HepG2 (cell line): ENCODE results near the gene NCBP3. TPM values are rescaled to one million over a fixed set of nuclear protein-coding genes. Genes with fewer than 3 reads are reported as not detected.
A peak's percentile ranks its signal among the peaks of the same experiment; 100 is the strongest.

ENCODE experiments used
- ATAC-seq: fragments of 200-7000 bp; cut with Tn5 transposase; 3 replicates; pipeline ENCODE4 v1.9.1; 2020; ENCODE audit warnings: mild to moderate bottlenecking, moderate library complexity
- BruUV-seq: library from RNA; stranded (reverse); fragments of 400-500 nt; replicated peaks from 2 replicates; lab custom pipeline; 2021; lab: Mats Ljungman, UMichigan
- CTCF ChIA-PET: fragments of 300-600 bp; formaldehyde crosslinking; extraction: SDS; loops from one replicate; lab custom pipeline; 2021; ENCODE audit warnings: low total read pairs, inconsistent platforms, low intra/inter-chr PET ratio; lab: Yijun Ruan, JAX
- POLR2A ChIA-PET: fragments of 350-600 bp; sonication (Branson Sonifier 250); formaldehyde crosslinking; loops from one replicate; lab custom pipeline; 2020; ENCODE audit warnings: antibody characterized with exemption, inconsistent platforms; lab: Yijun Ruan, JAX
- DNase-seq: peaks from one replicate; pipeline ENCODE4 v3.0.0-alpha.2; 2015; ENCODE audit warnings: low spot score
- FAIRE-seq: peaks from 3 replicates; lab custom pipeline; 2011; peaks lifted over from hg19 to GRCh38; lab: Jason Lieb, UNC
- H2AFZ ChIP-seq: one replicate; pipeline ENCODE4 v1.6.1; 2011; ENCODE audit warnings: low read length, inconsistent platforms
- H3K27ac ChIP-seq: fragments of 300-600 bp; 3 replicates; pipeline ENCODE4 v1.8.0; 2011; ENCODE audit warnings: mixed run types, mild to moderate bottlenecking, mixed read lengths, low read length, inconsistent platforms; ENCODE audit not compliant: insufficient read depth; ENCODE audit errors: extremely low read length
- H3K27me3 ChIP-seq, 2 experiments: fragments of 200-600 bp in 1 of 2; 2 replicates in 1 of 2; 3 replicates in 1 of 2; pipeline versions ENCODE4 v1.6.0 to v1.8.0; 2011; ENCODE audit warnings: low read length in 2 of 2, mild to moderate bottlenecking in 2 of 2, moderate library complexity in 2 of 2, inconsistent platforms in 1 of 2; ENCODE audit not compliant: insufficient read depth in 2 of 2, control insufficient read depth in 1 of 2
- H3K36me3 ChIP-seq, 2 experiments: fragments of 200-600 bp in 1 of 2; replicated peaks in 1 of 2; 2 replicates in 1 of 2; 3 replicates in 1 of 2; pipeline versions ENCODE4 v1.5.1 to v1.8.0; 2011; ENCODE audit warnings: low read length in 2 of 2, inconsistent platforms in 1 of 2; ENCODE audit not compliant: insufficient read depth in 2 of 2, control insufficient read depth in 1 of 2
- H3K4me1 ChIP-seq: 2 replicates; pipeline ENCODE4 v1.5.1; 2012; ENCODE audit warnings: low read length, inconsistent platforms; ENCODE audit not compliant: insufficient read depth
- H3K4me2 ChIP-seq: 2 replicates; pipeline ENCODE4 v1.6.0; 2011; ENCODE audit warnings: low read depth, low read length, inconsistent platforms
- H3K4me3 ChIP-seq, 3 experiments: fragments of 200-600 bp in 1 of 3; sonication (generic), shearing (Covaris generic) in 1 of 3; replicated peaks in 1 of 3; 2 replicates each; pipeline ENCODE4 v1.5.1; 2011 to 2016; ENCODE audit warnings: low read length in 3 of 3, inconsistent platforms in 2 of 3, low read depth in 2 of 3, mild to moderate bottlenecking in 2 of 3, control low read depth in 1 of 3, mixed read lengths in 1 of 3; ENCODE audit not compliant: insufficient read depth in 1 of 3
- H3K79me2 ChIP-seq: one replicate; pipeline ENCODE4 v1.6.1; 2011; ENCODE audit warnings: low read length, inconsistent platforms; ENCODE audit not compliant: insufficient read depth
- H3K9ac ChIP-seq: 2 replicates; pipeline ENCODE4 v1.6.0; 2011; ENCODE audit warnings: mild to moderate bottlenecking, low read depth, low read length, inconsistent platforms; ENCODE audit not compliant: insufficient read depth
- H3K9me3 ChIP-seq: 2 replicates; pipeline ENCODE4 v1.5.1; 2012; ENCODE audit warnings: mild to moderate bottlenecking, low read length
- H4K20me1 ChIP-seq: 2 replicates; pipeline ENCODE4 v1.6.0; 2011; ENCODE audit warnings: inconsistent platforms, mild to moderate bottlenecking, low read length, moderate library complexity; ENCODE audit not compliant: insufficient read depth
- ARID4A ChIP-seq: sonication (generic); formaldehyde crosslinking; IDR thresholded peaks from 2 replicates; pipeline ENCODE4 v1.5.0; 2020; ENCODE audit warnings: mild to moderate bottlenecking, missing genetic modification reagents, borderline replicate concordance
- E2F2 ChIP-seq: sonication (generic); formaldehyde crosslinking; IDR thresholded peaks from 2 replicates; pipeline ENCODE4 v1.4.0; 2020; ENCODE audit warnings: missing genetic modification reagents, borderline replicate concordance
- ZNF101 ChIP-seq: sonication (generic); formaldehyde crosslinking; IDR thresholded peaks from 2 replicates; pipeline ENCODE4 v1.4.0; 2020; ENCODE audit warnings: mild to moderate bottlenecking, low read depth, missing genetic modification reagents, borderline replicate concordance
- ZNF136 ChIP-seq: sonication (generic); formaldehyde crosslinking; IDR thresholded peaks from 2 replicates; pipeline ENCODE4 v1.8.1; 2022; ENCODE audit warnings: low read depth, mild to moderate bottlenecking, moderate library complexity, missing genetic modification reagents
- ZNF510 ChIP-seq: sonication (generic); formaldehyde crosslinking; IDR thresholded peaks from 2 replicates; pipeline ENCODE4 v1.4.0; 2020; ENCODE audit warnings: low read depth, mild to moderate bottlenecking, missing genetic modification reagents
- WGBS: methylation state at CpG from one replicate; pipeline ENCODE4 v1.1.6; 2017; ENCODE audit warnings: low lambda C conversion rate; 5-methylcytosine and 5-hydroxymethylcytosine counted together
- in situ Hi-C: cut with HindIII; loops from 2 replicates; pipeline ENCODE4 v1.10.0; 2017; ENCODE audit warnings: low pct_unique_long_range_greater_than_20kb; ENCODE audit not compliant: extremely low pct_ligation_motif_present
- intact Hi-C: fragments of 100-400 bp; cut with micrococcal nuclease; formaldehyde crosslinking; loops from one replicate; pipeline ENCODE4 v1.10.0; 2022; ENCODE audit not compliant: unreplicated experiment
- polyA plus RNA-seq, 8 experiments: library from polyadenylated mRNA; depleted of rRNA in 3 of 8; stranded (reverse) in 7 of 8; unstranded in 1 of 8; fragments of >200 nt; fragmentation: Illumina TruSeq in 4 of 8; extraction: Trizol in 4 of 8; gene quantifications; 2 replicates each; pipeline versions ENCODE4 v1.2.1 to v1.2.3, GENCODE V29; 2011 to 2016; ENCODE audit warnings: low read depth in 4 of 8, missing spikeins in 1 of 8, mixed read lengths in 1 of 8; ENCODE audit not compliant: insufficient read depth in 1 of 8
- total RNA-seq, 5 experiments: library from RNA; depleted of rRNA; stranded (reverse); fragments of >200 nt; fragmentation: Illumina TruSeq; extraction: Trizol; gene quantifications; 2 replicates each; pipeline ENCODE4 v1.2.3, GENCODE V29; 2016; ENCODE audit warnings: low read depth in 1 of 5

The NCBP3 gene
- total and polyA plus RNA-seq, 2 of the 13 experiments (the other 11 are each of a cell fraction or from before 2014, with no cell fraction given) = 19.5 to 24.8 TPM

GRCh38 chr17:3892095-3892998, 46.3 kb upstream of the NCBP3 start (continued):
- TF ChIP-seq ZNF101 (CRISPR knock-in tag) = no peak

GRCh38 chr17:3891626-3892094, 45.6 kb upstream of the NCBP3 start:
- Histone ChIP-seq H3K9me3 (no peaks in the 10 kb centered on the region), H3K9ac (peak overlapping the region; percentile 39; the same call in 1 of the 2 replicates), H2AFZ (no peak overlapping the region), H3K4me3 (peak overlapping the region; percentile 51 to 77 (median 70); a peak in 5 of 6 replicates), H3K36me3 (no peaks in the 10 kb centered on the region), H3K79me2 (no peaks in the 10 kb centered on the region), H3K27me3 (peaks cover 0 to 7% of the 10 kb centered on the region in 2 experiments; a peak in 1 of 5 replicates), H4K20me1 (no peaks in the 10 kb centered on the region), H3K4me2 (peak overlapping the region; percentile 90), H3K27ac (no peak overlapping the region), H3K4me1 (peaks cover 30% of the 10 kb centered on the region)
- ChIA-PET POLR2A (interaction anchor here (1.7 kb wide), 1 partner anchor 46 kb away, joined by 3 read pairs; no protein-coding TSS in a partner anchor), CTCF (no interaction called here)
- DNase-seq (no peak), ATAC-seq (no peak), FAIRE-seq (no peak)
- in situ Hi-C loops = no loop called here
- BruUV-seq = no TSS peak
- 40% methylated on average over 9 of the region's 12 CpGs for WGBS
- TF ChIP-seq ARID4A (CRISPR knock-in tag) (no peak), ZNF136 (CRISPR knock-in tag) (no peak), ZNF510 (CRISPR knock-in tag) (0 out of 2 replicates have a peak, but pooled peaks have one; percentile 24), E2F2 (CRISPR knock-in tag) (no peak)
- intact Hi-C loops = no loop called here
